Measurements from ENCODE around the gene NPHP4. TPM values are rescaled to one million over a fixed set of nuclear protein-coding genes. Genes with fewer than 3 reads are reported as not detected.

Gene NPHP4
- polyA plus RNA-seq, 1 of the 3 experiments (the other 2 are of a cell fraction): 7.0 TPM

DNA sequence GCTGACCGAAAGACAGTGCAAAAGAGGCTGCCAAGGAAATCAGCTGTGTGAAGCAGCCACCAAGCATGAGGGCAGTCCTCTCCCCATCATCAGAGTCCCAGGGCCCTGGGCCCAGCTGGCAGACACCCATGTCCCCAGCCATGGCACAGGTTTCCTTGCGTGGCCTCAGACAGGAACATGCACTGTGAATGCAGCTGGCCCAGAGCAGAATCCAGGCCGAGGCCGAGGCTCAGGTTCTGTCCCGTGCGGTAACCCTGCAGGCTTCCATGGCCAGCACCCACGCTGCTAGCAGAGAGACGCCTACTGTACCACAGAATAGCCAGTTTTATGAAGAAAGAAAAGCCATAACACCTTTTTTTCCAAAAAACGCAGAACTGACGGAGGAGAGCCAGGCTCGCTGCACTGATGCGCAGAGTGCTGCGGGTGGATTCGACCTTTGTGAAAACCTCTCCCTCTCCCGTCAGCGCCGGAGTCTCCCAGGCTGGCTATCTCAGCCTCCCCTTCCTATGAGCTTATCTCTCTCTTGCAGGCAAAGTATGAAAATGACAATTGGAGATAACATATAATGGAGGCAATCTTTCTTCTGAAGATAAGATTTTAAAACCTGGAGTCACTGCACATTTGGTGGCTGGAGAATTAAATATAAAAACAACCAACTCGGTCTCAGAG lies 106.6 kb downstream of the NPHP4 start (continued):
- TF ChIP-seq TAF1 (IDR thresholded peaks at IDR 0.05; ENCODE audit: borderline replicate concordance, low read depth, low read length) (no peak), ELF1 (IDR thresholded peaks at IDR 0.05) (no peak), SIN3A (IDR thresholded peaks at IDR 0.05; ENCODE audit: borderline replicate concordance, low read depth, low read length) (no peak), RCOR1 (IDR thresholded peaks at IDR 0.05; ENCODE audit: low read length) (peak; percentile 68; the same call in 1 of the 2 replicates), EZH2phosphoT487 (IDR thresholded peaks at IDR 0.05; ENCODE audit: borderline replicate concordance, low read depth) (no peak), FOXJ3 (CRISPR knock-in tag; IDR thresholded peaks at IDR 0.05) (peak; percentile 86), GATA2 (CRISPR knock-in tag; IDR thresholded peaks at IDR 0.05) (peak; percentile 96), MXI1 (IDR thresholded peaks at IDR 0.05; ENCODE audit: low read depth, low read length) (no peak), RAD21 (IDR thresholded peaks at IDR 0.05; ENCODE audit: low read length) (no peak), NFIC (IDR thresholded peaks at IDR 0.05; ENCODE audit: borderline replicate concordance) (no peak), FOSL2 (IDR thresholded peaks at IDR 0.05; ENCODE audit: borderline replicate concordance, low read depth) (no peak), GABPA (IDR thresholded peaks at IDR 0.05; ENCODE audit: low read depth) (no peak), MEF2A (IDR thresholded peaks at IDR 0.05; ENCODE audit: borderline replicate concordance, low read depth) (no peak), JUND (IDR thresholded peaks at IDR 0.05) (no peak)
- TF ChIP-seq, protein P1, sequence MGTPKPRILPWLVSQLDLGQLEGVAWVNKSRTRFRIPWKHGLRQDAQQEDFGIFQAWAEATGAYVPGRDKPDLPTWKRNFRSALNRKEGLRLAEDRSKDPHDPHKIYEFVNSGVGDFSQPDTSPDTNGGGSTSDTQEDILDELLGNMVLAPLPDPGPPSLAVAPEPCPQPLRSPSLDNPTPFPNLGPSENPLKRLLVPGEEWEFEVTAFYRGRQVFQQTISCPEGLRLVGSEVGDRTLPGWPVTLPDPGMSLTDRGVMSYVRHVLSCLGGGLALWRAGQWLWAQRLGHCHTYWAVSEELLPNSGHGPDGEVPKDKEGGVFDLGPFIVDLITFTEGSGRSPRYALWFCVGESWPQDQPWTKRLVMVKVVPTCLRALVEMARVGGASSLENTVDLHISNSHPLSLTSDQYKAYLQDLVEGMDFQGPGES (IDR thresholded peaks at IDR 0.05; ENCODE audit: low read depth, low read length): no peak
- TF ChIP-seq, protein P2, sequence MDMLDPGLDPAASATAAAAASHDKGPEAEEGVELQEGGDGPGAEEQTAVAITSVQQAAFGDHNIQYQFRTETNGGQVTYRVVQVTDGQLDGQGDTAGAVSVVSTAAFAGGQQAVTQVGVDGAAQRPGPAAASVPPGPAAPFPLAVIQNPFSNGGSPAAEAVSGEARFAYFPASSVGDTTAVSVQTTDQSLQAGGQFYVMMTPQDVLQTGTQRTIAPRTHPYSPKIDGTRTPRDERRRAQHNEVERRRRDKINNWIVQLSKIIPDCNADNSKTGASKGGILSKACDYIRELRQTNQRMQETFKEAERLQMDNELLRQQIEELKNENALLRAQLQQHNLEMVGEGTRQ (IDR thresholded peaks at IDR 0.05; ENCODE audit: borderline replicate concordance, low read depth, low read length): no peak

DNA sequence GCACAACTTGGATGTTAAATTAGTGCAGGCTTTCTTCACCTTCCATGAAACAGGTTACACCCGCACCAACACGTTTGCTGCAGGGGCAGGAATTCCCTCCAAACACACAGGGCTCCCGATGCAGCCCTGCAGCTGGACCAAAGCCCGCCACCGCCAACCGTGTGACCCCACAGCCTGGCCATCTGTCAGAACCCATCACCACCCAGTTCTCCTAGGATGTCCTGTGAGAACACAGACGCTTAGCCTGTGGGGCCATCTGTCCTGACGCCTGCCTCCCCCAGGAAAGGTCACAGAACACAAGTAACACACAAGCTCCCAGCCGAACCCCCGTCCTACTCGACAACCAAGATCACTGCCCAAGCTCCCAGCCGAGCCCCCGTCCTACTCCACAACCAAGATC lies 108.1 kb downstream of the NPHP4 start:
- ChIA-PET POLR2A (no interaction called here), CTCF (interaction anchor here (1.6 kb wide), 1 partner anchor 53 kb away, joined by 3 read pairs; no protein-coding TSS in a partner anchor)
- Histone ChIP-seq H3K9me2 (no peaks in the 10 kb centered on the region), H3K36me3 (replicated peaks in 1 of 2; ENCODE audit: control insufficient read depth in 1 of 2, insufficient read depth in 2 of 2, low read length in 1 of 2) (peaks cover 0 to 2% of the 10 kb centered on the region in 2 experiments), H2AFZ (ENCODE audit: low read depth) (no peak overlapping the region), H3K4me1 (ENCODE audit: control insufficient read depth in 1 of 2, insufficient read depth in 2 of 2, low read depth in 1 of 2, low read length in 1 of 2) (peaks cover 0 to 45% of the 10 kb centered on the region in 2 experiments; a peak in 1 of 4 replicates), H3K9ac (no peak overlapping the region), H3K9me3 (no peaks in the 10 kb centered on the region), H4K20me1 (ENCODE audit: insufficient read depth) (no peaks in the 10 kb centered on the region), H3K79me2 (ENCODE audit: insufficient read depth) (no peaks in the 10 kb centered on the region), H3K4me2 (no peak overlapping the region), H3K27me3 (ENCODE audit: insufficient read depth) (no peaks in the 10 kb centered on the region), H3K4me3 (ENCODE audit: low read depth in 2 of 2, low read length in 1 of 2) (no peak overlapping the region), H3K27ac (ENCODE audit: low read depth in 2 of 2, low read length in 1 of 2) (no peak overlapping the region), H3F3A (replicated peaks; ENCODE audit: insufficient read depth) (no peaks in the 10 kb centered on the region)
- WGBS (ENCODE audit: low lambda C conversion rate): 94% methylated on average over 11 of the region's 13 CpGs
- DNase-seq: no peak
- no peak for TF ChIP-seq NRF1 (IDR thresholded peaks at IDR 0.05; ENCODE audit: low read depth, low read length)
- no peak for TF ChIP-seq FOSL2 (IDR thresholded peaks at IDR 0.05; ENCODE audit: borderline replicate concordance, low read depth)
- TF ChIP-seq, protein P3, sequence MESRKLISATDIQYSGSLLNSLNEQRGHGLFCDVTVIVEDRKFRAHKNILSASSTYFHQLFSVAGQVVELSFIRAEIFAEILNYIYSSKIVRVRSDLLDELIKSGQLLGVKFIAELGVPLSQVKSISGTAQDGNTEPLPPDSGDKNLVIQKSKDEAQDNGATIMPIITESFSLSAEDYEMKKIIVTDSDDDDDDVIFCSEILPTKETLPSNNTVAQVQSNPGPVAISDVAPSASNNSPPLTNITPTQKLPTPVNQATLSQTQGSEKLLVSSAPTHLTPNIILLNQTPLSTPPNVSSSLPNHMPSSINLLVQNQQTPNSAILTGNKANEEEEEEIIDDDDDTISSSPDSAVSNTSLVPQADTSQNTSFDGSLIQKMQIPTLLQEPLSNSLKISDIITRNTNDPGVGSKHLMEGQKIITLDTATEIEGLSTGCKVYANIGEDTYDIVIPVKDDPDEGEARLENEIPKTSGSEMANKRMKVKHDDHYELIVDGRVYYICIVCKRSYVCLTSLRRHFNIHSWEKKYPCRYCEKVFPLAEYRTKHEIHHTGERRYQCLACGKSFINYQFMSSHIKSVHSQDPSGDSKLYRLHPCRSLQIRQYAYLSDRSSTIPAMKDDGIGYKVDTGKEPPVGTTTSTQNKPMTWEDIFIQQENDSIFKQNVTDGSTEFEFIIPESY (IDR thresholded peaks at IDR 0.05; ENCODE audit: borderline replicate concordance, low read depth): no peak
- TF ChIP-seq MEF2A (IDR thresholded peaks at IDR 0.05; ENCODE audit: borderline replicate concordance, low read depth): no peak
- no peak for TF ChIP-seq TEAD4 (IDR thresholded peaks at IDR 0.05; ENCODE audit: borderline replicate concordance, insufficient read depth)
- TF ChIP-seq, protein P1 (IDR thresholded peaks at IDR 0.05; ENCODE audit: low read depth, low read length): no peak
- no peak for TF ChIP-seq EP300 (IDR thresholded peaks at IDR 0.05; ENCODE audit: borderline replicate concordance in 1 of 2, low read depth in 1 of 2, low read length in 1 of 2)
- TF ChIP-seq EZH2phosphoT487 (IDR thresholded peaks at IDR 0.05; ENCODE audit: borderline replicate concordance, low read depth): no peak
- TF ChIP-seq, protein P4, sequence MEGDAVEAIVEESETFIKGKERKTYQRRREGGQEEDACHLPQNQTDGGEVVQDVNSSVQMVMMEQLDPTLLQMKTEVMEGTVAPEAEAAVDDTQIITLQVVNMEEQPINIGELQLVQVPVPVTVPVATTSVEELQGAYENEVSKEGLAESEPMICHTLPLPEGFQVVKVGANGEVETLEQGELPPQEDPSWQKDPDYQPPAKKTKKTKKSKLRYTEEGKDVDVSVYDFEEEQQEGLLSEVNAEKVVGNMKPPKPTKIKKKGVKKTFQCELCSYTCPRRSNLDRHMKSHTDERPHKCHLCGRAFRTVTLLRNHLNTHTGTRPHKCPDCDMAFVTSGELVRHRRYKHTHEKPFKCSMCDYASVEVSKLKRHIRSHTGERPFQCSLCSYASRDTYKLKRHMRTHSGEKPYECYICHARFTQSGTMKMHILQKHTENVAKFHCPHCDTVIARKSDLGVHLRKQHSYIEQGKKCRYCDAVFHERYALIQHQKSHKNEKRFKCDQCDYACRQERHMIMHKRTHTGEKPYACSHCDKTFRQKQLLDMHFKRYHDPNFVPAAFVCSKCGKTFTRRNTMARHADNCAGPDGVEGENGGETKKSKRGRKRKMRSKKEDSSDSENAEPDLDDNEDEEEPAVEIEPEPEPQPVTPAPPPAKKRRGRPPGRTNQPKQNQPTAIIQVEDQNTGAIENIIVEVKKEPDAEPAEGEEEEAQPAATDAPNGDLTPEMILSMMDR (IDR thresholded peaks at IDR 0.05): no peak
- TF ChIP-seq, protein P5, sequence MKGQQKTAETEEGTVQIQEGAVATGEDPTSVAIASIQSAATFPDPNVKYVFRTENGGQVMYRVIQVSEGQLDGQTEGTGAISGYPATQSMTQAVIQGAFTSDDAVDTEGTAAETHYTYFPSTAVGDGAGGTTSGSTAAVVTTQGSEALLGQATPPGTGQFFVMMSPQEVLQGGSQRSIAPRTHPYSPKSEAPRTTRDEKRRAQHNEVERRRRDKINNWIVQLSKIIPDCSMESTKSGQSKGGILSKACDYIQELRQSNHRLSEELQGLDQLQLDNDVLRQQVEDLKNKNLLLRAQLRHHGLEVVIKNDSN (IDR thresholded peaks at IDR 0.05; ENCODE audit: borderline replicate concordance, low read depth): no peak
- TF ChIP-seq GATA2 (CRISPR knock-in tag; IDR thresholded peaks at IDR 0.05): no peak
- TF ChIP-seq RAD21 (IDR thresholded peaks at IDR 0.05; ENCODE audit: low read length): no peak
- TF ChIP-seq TCF12 (IDR thresholded peaks at IDR 0.05): no peak
- no peak for TF ChIP-seq TAF1 (IDR thresholded peaks at IDR 0.05; ENCODE audit: borderline replicate concordance, low read depth, low read length)
